ENCODE data around the gene TRAPPC4. TPM values are rescaled to one million over a fixed set of nuclear protein-coding genes. Genes with fewer than 3 reads are reported as not detected.

The TRAPPC4 gene
- 56.3 to 65.9 TPM (median 58.0 TPM) in 5 replicates for total RNA-seq (2022; extraction: Qiagen RNA extraction)

GRCh38 chr11:119018074-119018938 lies at the start of gene TRAPPC4, which contains the start of gene RPS25:
Gene TRAPPC4 (plus strand): TSS chr11:119018766. CDS start chr11:119018796, 30 bp downstream.
Gene RPS25 (minus strand): TSS chr11:119018343. CDS start chr11:119018284, 59 bp downstream.

GRCh38 chr11:118971646-118972045 lies 46.9 kb upstream of the TRAPPC4 start, which contains the start of gene FOXR1:
Gene FOXR1 (plus strand): TSS chr11:118971761. CDS start chr11:118971932, 171 bp downstream.

GRCh38 chr11:118997627-118998387 lies 20.8 kb upstream of the TRAPPC4 start, which contains the start of gene CENATAC:
Gene CENATAC (plus strand): TSS chr11:118998138. CDS start chr11:118998198, 60 bp downstream.

GRCh38 chr11:119030329-119031047 lies 11.9 kb downstream of the TRAPPC4 start, which contains the start of gene SLC37A4:
Gene SLC37A4 (minus strand): TSS chr11:119030877.

GRCh38 chr11:119057000-119057769 lies 38.6 kb downstream of the TRAPPC4 start, which contains the start of gene HYOU1:
Gene HYOU1 (minus strand): TSS chr11:119057205. CDS start chr11:119056160, 1,045 bp downstream.

GRCh38 chr11:119067371-119068222 lies 49.0 kb downstream of the TRAPPC4 start, which contains the start of gene VPS11:
Gene VPS11 (plus strand): TSS chr11:119067818. CDS start chr11:119067824, 6 bp downstream.

Other genes starting within 250 kb of the TRAPPC4 start
- gene DDX6, start 227.6 kb upstream of the TRAPPC4 start, total RNA-seq (2022; extraction: Qiagen RNA extraction): 21.7 to 38.8 TPM (median 22.8 TPM) in 5 replicates
- gene CXCR5, start 134.9 kb upstream of the TRAPPC4 start, total RNA-seq (2022; extraction: Qiagen RNA extraction): 0.05 to 0.24 TPM (median 0.17 TPM) in 5 replicates
- 165 to 204 TPM (median 178 TPM) in 5 replicates for gene BCL9L, start 92.8 kb upstream of the TRAPPC4 start, total RNA-seq (2022; extraction: Qiagen RNA extraction)
- gene UPK2, start 62.5 kb upstream of the TRAPPC4 start, total RNA-seq (2022; extraction: Qiagen RNA extraction): 0.55 to 1.2 TPM (median 1.1 TPM) in 5 replicates
- not detected in 5 replicates for gene FOXR1, start 47.0 kb upstream of the TRAPPC4 start, total RNA-seq (2022; extraction: Qiagen RNA extraction)
- gene CENATAC, start 20.6 kb upstream of the TRAPPC4 start, total RNA-seq (2022; extraction: Qiagen RNA extraction): 11.1 to 16.4 TPM (median 11.9 TPM) in 5 replicates
- 798 to 951 TPM (median 825 TPM) in 5 replicates for gene RPS25, start 423 bp upstream of the TRAPPC4 start, total RNA-seq (2022; extraction: Qiagen RNA extraction)
- 11.3 to 11.9 TPM (median 11.6 TPM) in 5 replicates for gene SLC37A4, start 12.1 kb downstream of the TRAPPC4 start, total RNA-seq (2022; extraction: Qiagen RNA extraction)
- gene HYOU1, start 38.4 kb downstream of the TRAPPC4 start, total RNA-seq (2022; extraction: Qiagen RNA extraction): 44.3 to 48.8 TPM (median 45.3 TPM) in 5 replicates
- 12.3 to 13.6 TPM (median 12.5 TPM) in 5 replicates for gene VPS11, start 49.1 kb downstream of the TRAPPC4 start, total RNA-seq (2022; extraction: Qiagen RNA extraction)
- gene HMBS, start 66.1 kb downstream of the TRAPPC4 start, total RNA-seq (2022; extraction: Qiagen RNA extraction): 43.9 to 48.8 TPM (median 45.8 TPM) in 5 replicates
- gene DPAGT1, start 83.1 kb downstream of the TRAPPC4 start, total RNA-seq (2022; extraction: Qiagen RNA extraction): 31.5 to 39.9 TPM (median 37.0 TPM) in 5 replicates
- 4.8 to 6.5 TPM (median 5.2 TPM) in 5 replicates for gene C2CD2L, start 88.6 kb downstream of the TRAPPC4 start, total RNA-seq (2022; extraction: Qiagen RNA extraction)
- 8.6 to 11.7 TPM (median 9.3 TPM) in 5 replicates for gene HINFP, start 102.8 kb downstream of the TRAPPC4 start, total RNA-seq (2022; extraction: Qiagen RNA extraction)
- 0.26 to 0.40 TPM (median 0.33 TPM) in 5 replicates for gene ABCG4, start 130.3 kb downstream of the TRAPPC4 start, total RNA-seq (2022; extraction: Qiagen RNA extraction)
- gene NLRX1, start 150.0 kb downstream of the TRAPPC4 start, total RNA-seq (2022; extraction: Qiagen RNA extraction): 9.7 to 12.0 TPM (median 10.7 TPM) in 5 replicates
- gene NHERF4, start 166.7 kb downstream of the TRAPPC4 start, total RNA-seq (2022; extraction: Qiagen RNA extraction): 0.15 to 0.30 TPM (median 0.23 TPM) in 4 of 5 replicates, not detected in the other
- 5.7 to 10.7 TPM (median 7.9 TPM) in 5 replicates for gene CBL, start 187.6 kb downstream of the TRAPPC4 start, total RNA-seq (2022; extraction: Qiagen RNA extraction)

Measured in A549 treated with Hydrocortisone at 1 μM for 4 hours (cell line).